ENCODE results near the gene FHAD1.

- TF ChIP-seq, protein P1, sequence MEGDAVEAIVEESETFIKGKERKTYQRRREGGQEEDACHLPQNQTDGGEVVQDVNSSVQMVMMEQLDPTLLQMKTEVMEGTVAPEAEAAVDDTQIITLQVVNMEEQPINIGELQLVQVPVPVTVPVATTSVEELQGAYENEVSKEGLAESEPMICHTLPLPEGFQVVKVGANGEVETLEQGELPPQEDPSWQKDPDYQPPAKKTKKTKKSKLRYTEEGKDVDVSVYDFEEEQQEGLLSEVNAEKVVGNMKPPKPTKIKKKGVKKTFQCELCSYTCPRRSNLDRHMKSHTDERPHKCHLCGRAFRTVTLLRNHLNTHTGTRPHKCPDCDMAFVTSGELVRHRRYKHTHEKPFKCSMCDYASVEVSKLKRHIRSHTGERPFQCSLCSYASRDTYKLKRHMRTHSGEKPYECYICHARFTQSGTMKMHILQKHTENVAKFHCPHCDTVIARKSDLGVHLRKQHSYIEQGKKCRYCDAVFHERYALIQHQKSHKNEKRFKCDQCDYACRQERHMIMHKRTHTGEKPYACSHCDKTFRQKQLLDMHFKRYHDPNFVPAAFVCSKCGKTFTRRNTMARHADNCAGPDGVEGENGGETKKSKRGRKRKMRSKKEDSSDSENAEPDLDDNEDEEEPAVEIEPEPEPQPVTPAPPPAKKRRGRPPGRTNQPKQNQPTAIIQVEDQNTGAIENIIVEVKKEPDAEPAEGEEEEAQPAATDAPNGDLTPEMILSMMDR (conservative IDR thresholded peaks at IDR 0.05; ENCODE audit: low read depth, low read length): no peak
- TF ChIP-seq EZH2 (IDR thresholded peaks at IDR 0.05; ENCODE audit: borderline replicate concordance, low read depth, low read length, poor library complexity, severe bottlenecking): no peak
These were observed 45.0 kb upstream of the FHAD1 start for GRCh38 chr1:15201849-15202551.
